Smooth muscle cell of bladder (primary cell): ENCODE results near the gene TMOD4. TPM values are rescaled to one million over a fixed set of nuclear protein-coding genes. Genes with fewer than 3 reads are reported as not detected.

ENCODE experiments used
- total RNA-seq: library from RNA; depleted of rRNA; stranded (reverse); fragments of >200 nt; gene quantifications from 2 replicates; pipeline ENCODE4 v1.2.3, GENCODE V29; 2014

Gene TMOD4
- total RNA-seq: not detected in 2 replicates

DNA sequence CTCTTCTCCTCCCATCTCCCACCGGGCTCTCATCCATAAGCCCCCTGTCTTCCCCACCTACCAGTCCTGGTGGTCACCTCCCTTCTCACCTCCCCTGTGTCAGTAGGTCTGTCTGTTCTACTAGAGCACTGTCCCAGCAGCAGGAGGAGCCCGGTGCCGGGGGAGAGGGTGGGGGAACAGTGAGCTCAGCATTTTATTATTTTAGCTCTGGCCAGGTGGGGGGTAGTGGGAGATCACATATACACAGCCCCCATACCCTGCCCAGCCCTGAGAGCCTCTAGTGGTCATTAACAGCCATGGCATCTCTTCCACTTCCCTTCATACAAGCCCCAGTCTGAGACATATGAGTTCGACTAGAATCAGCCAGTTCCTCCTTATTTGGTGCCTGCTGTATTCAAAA lies at the start of gene TMOD4:
Gene TMOD4 (minus strand): TSS at position 119 of the 400 bp plus-strand sequence. CDS start 1,106 bp downstream, outside the sequence.

GRCh38 chr1:151198254-151199127 lies 22.7 kb upstream of the TMOD4 start, which contains the start of gene PIP5K1A:
Gene PIP5K1A, plus strand, starts transcription at chr1:151198552. Its CDS starts 445 bp downstream, at chr1:151198997.

DNA sequence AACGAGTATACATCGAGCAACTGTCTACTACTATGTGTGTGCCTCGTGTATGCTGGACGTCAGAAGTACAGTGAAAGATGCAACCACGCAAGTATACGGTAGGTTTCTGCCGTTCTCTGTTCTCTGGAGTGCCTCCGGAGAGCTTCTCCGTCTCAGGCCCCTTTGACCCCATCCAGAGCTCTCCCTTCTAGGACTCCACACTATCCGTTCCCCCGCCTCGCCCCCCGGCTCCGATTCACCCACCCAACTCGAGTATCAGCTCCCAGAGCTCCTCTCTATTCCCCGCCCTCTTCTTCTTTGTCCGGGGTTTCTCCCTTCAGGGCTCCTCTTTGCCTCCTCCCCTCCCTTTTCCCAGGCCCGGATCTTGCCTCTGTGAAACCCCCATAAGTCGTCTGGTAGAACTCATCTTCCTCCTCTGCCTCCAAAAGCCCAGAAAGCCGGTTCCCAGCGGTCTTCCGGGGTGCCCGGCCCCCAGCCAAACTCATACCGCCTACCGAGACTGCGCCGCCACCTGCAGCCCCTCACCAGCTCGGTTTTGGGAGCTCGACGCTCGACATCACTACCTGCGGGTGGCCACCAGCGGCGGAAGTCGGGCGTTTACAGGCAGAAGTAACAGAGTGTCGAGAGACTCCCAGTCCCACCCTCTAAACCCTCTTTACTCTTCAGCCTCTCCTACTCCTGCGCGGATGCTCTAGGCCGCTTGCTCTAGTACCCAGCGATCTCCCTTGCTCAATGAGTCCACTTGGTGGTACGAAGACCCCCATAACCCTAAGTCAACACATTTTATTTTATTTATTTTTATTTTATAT lies 14.1 kb upstream of the TMOD4 start, which contains the start of gene VPS72:
Gene VPS72 (minus strand): TSS at position 561 of the 809 bp plus-strand sequence. CDS start 76 bp downstream, at position 485.

DNA sequence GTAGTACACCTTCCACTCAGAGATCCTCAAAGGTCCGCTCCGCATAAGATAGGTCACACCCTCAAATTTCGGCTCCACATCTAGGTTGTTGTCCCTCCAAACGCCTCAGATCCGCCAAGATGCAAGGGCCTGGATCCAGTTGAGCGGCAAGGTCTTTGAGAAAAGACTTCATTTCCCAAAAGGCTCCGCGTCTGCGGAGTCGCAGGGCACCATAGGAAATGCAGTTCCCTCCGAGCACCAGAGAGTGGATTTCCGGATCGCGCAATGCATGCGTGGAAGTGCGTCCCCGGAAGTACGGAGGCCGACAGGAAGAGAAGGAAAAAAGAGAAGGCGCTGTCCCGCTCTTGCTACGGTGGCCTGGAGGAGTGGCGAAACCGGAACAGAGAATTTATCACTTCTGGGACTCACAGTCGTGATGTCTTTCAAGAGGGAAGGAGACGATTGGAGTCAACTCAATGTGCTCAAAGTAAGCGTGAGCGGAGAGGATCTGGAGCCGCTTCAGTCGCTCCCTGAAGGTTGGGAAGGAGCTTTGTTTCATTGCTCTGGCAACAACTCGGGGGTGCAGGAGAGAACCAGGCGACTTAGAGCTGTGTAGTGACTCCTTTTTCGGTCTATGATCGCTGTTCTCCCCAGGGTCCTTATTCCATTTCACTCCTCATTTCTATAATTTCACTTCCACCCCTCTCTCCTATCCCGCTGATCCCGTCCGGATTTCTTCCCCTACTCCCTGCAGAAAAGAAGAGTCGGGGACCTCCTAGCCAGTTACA lies 9.9 kb downstream of the TMOD4 start, which contains the start of the genes LYSMD1 and SCNM1:
Gene LYSMD1 (minus strand): TSS at position 165 of the 767 bp plus-strand sequence. CDS start 644 bp downstream, outside the sequence.
Gene SCNM1 (plus strand): TSS at position 407 of the 767 bp plus-strand sequence. CDS start 9 bp downstream, at position 416.

DNA sequence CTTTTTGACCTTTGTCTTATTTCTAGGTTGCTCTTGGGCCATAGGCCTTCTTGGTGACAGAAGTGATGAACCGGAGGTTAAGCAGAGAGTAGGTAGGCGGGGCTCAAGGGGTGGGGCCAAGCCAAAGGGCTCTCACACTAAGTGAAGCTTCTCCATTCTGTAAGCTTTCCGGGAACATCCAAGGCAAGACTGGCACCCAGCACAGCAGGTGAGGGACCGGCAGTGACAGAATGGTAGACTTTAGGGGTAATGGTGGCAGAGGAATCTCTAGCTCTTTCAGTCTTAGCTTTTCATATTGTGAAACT lies 19.3 kb downstream of the TMOD4 start, which contains the start of gene TNFAIP8L2:
Gene TNFAIP8L2 (plus strand): TSS at position 135 of the 305 bp plus-strand sequence. CDS start 2,049 bp downstream, outside the sequence.

GRCh38 chr1:151146412-151147131 lies 29.2 kb downstream of the TMOD4 start, which contains the start of gene SEMA6C:
Gene SEMA6C, minus strand, starts transcription at chr1:151146631. Its CDS starts 4,010 bp downstream, at chr1:151142621.

Other genes with a start within 250 kb of the TMOD4 start
- gene SETDB1, start 249.6 kb downstream of the TMOD4 start, total RNA-seq: 27.9 and 28.1 TPM in 2 replicates
- 86.9 and 125 TPM in 2 replicates for gene CERS2, start 201.1 kb downstream of the TMOD4 start, total RNA-seq
- 0.14 and 0.28 TPM in 2 replicates for gene ANXA9, start 193.7 kb downstream of the TMOD4 start, total RNA-seq
- 6.4 and 6.6 TPM in 2 replicates for gene MINDY1, start 169.1 kb downstream of the TMOD4 start, total RNA-seq
- gene PRUNE1, start 167.5 kb downstream of the TMOD4 start, total RNA-seq: 5.5 and 8.1 TPM in 2 replicates
- 0.14 and 0.18 TPM in 2 replicates for gene BNIPL, start 139.4 kb downstream of the TMOD4 start, total RNA-seq
- gene C1orf56, start 128.2 kb downstream of the TMOD4 start, total RNA-seq: 0.85 and 2.2 TPM in 2 replicates
- gene CDC42SE1, start 116.4 kb downstream of the TMOD4 start, total RNA-seq: 38.3 and 42.8 TPM in 2 replicates
- 3.0 and 3.1 TPM in 2 replicates for gene MLLT11, start 115.6 kb downstream of the TMOD4 start, total RNA-seq
- 15.2 and 19.6 TPM in 2 replicates for gene GABPB2, start 105.2 kb downstream of the TMOD4 start, total RNA-seq
- 0.43 and 1.0 TPM in 2 replicates for gene SEMA6C, start 29.4 kb downstream of the TMOD4 start, total RNA-seq
- not detected in 2 replicates for gene TNFAIP8L2, start 19.3 kb downstream of the TMOD4 start, total RNA-seq
- 6.5 and 7.2 TPM in 2 replicates for gene LYSMD1, start 10.1 kb downstream of the TMOD4 start, total RNA-seq
- 28.6 and 33.4 TPM in 2 replicates for gene SCNM1, start 9.8 kb downstream of the TMOD4 start, total RNA-seq
- gene VPS72, start 14.2 kb upstream of the TMOD4 start, total RNA-seq: 37.0 and 40.6 TPM in 2 replicates
- 54.5 and 60.6 TPM in 2 replicates for gene PIP5K1A, start 22.6 kb upstream of the TMOD4 start, total RNA-seq
- gene PSMD4, start 78.8 kb upstream of the TMOD4 start, total RNA-seq: 252 and 275 TPM in 2 replicates
- gene ZNF687, start 106.3 kb upstream of the TMOD4 start, total RNA-seq: 7.0 and 7.9 TPM in 2 replicates
- gene PI4KB, start 151.4 kb upstream of the TMOD4 start, total RNA-seq: 32.0 and 38.9 TPM in 2 replicates
- 26.0 and 30.9 TPM in 2 replicates for gene RFX5, start 171.3 kb upstream of the TMOD4 start, total RNA-seq
- gene SELENBP1, start 196.7 kb upstream of the TMOD4 start, total RNA-seq: 43.2 and 75.7 TPM in 2 replicates
- 426 and 520 TPM in 2 replicates for gene PSMB4, start 223.6 kb upstream of the TMOD4 start, total RNA-seq